Type B pancreatic cell (in vitro differentiated cells): ENCODE results near the gene COPZ2. TPM values are rescaled to one million over a fixed set of nuclear protein-coding genes. Genes with fewer than 3 reads are reported as not detected.

ENCODE experiments used
- DNase-seq: peaks from one replicate; pipeline ENCODE4 v3.0.0; 2021; ENCODE audit warnings: mixed read lengths; ENCODE audit not compliant: unreplicated experiment; ENCODE audit errors: extremely low spot score
- H3K27ac Mint-ChIP-seq: 2 replicates; pipeline ENCODE4 v1.8.0; 2021; ENCODE audit warnings: mild to moderate bottlenecking, mixed read lengths
- H3K27me3 Mint-ChIP-seq: 2 replicates; pipeline ENCODE4 v1.8.0; 2021; ENCODE audit warnings: mixed read lengths
- H3K36me3 Mint-ChIP-seq: 2 replicates; pipeline ENCODE4 v1.8.0; 2021; ENCODE audit warnings: mixed read lengths
- H3K4me1 Mint-ChIP-seq: one replicate; pipeline ENCODE4 v1.8.0; 2021; ENCODE audit warnings: mixed read lengths; ENCODE audit not compliant: unreplicated experiment
- H3K4me3 Mint-ChIP-seq: 2 replicates; pipeline ENCODE4 v1.8.0; 2021; ENCODE audit warnings: mild to moderate bottlenecking, mixed read lengths
- H3K9me3 Mint-ChIP-seq: 2 replicates; pipeline ENCODE4 v1.8.0; 2021; ENCODE audit warnings: mixed read lengths
- total RNA-seq: library from RNA; stranded (reverse); gene quantifications from 2 replicates; pipeline ENCODE4 v1.2.1, GENCODE V29; 2021; ENCODE audit warnings: low replicate concordance
- TF ChIP-seq, protein P1 (sequence below): fragments of 200-600 bp; sonication (generic); conservative IDR thresholded peaks from 2 replicates; pipeline ENCODE4 v1.5.0; 2021; ENCODE audit warnings: antibody characterized with exemption, mild to moderate bottlenecking

Gene COPZ2
- total RNA-seq, 1 donor from 2014 or later, result 5.7 TPM

DNA sequence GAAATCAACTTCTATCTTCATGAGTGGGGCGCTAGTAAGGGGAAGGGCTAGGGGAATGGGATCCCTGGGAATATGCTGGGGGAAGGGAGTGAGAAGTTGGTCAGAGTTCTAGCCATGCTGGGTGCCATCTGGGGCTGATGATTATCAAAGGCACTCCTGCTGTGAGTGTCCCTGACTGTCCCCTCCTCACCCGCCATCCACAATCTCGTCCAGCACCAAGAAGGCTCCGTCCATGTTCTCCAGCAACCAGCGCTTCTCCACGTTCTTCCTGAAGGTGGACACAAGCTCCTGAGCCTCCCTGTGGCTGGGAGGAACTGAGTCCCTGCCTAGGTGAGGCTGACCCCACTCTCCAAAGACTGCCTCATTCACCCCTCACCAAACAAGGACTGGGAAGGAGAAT lies 5.6 kb downstream of the COPZ2 start:
- Mint-ChIP-seq H3K27ac (no peak overlapping the region), H3K36me3 (no peaks in the 10 kb centered on the region), H3K4me3 (no peak overlapping the region), H3K9me3 (no peaks in the 10 kb centered on the region), H3K27me3 (peaks cover 51% of the 10 kb centered on the region), H3K4me1 (no peaks in the 10 kb centered on the region)
- DNase-seq, result no peak
- TF ChIP-seq, protein P1, sequence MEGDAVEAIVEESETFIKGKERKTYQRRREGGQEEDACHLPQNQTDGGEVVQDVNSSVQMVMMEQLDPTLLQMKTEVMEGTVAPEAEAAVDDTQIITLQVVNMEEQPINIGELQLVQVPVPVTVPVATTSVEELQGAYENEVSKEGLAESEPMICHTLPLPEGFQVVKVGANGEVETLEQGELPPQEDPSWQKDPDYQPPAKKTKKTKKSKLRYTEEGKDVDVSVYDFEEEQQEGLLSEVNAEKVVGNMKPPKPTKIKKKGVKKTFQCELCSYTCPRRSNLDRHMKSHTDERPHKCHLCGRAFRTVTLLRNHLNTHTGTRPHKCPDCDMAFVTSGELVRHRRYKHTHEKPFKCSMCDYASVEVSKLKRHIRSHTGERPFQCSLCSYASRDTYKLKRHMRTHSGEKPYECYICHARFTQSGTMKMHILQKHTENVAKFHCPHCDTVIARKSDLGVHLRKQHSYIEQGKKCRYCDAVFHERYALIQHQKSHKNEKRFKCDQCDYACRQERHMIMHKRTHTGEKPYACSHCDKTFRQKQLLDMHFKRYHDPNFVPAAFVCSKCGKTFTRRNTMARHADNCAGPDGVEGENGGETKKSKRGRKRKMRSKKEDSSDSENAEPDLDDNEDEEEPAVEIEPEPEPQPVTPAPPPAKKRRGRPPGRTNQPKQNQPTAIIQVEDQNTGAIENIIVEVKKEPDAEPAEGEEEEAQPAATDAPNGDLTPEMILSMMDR, result no peak

DNA sequence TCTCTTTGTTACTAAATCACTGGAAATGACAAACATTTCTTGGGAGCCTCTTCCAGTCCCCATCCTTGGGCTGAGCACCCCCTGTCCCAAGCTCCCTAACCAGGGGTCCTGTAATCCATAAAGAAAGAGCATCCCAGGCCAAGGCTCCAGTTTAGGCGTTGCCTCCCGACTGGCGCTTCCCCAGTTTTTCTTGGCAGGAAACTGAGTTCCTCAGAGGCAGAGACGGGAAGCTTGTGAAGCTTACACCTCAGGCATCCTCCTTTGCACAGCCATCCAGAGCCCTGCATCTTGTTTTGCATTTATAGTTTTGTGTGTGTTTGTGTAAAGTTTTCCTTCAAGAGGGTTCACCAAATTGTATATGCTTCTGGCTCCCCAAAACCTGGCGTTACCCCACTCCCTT lies 7.1 kb downstream of the COPZ2 start:
- Mint-ChIP-seq H3K4me1 (peaks cover 9% of the 10 kb centered on the region), H3K27me3 (peaks cover 39% of the 10 kb centered on the region), H3K27ac (no peak overlapping the region), H3K9me3 (no peaks in the 10 kb centered on the region), H3K4me3 (no peak overlapping the region), H3K36me3 (no peaks in the 10 kb centered on the region)
- TF ChIP-seq, protein P1, result no peak
- no peak for DNase-seq

- Mint-ChIP-seq H3K36me3 (no peaks in the 10 kb centered on the region), H3K4me3 (no peak overlapping the region), H3K27ac (no peak overlapping the region), H3K27me3 (peaks cover 43% of the 10 kb centered on the region), H3K4me1 (peaks cover 16% of the 10 kb centered on the region), H3K9me3 (no peaks in the 10 kb centered on the region)
- DNase-seq, result no peak
- TF ChIP-seq, protein P1, result no peak
Observed at GRCh38 chr17:48028736-48029135, 8.9 kb downstream of the COPZ2 start.

DNA sequence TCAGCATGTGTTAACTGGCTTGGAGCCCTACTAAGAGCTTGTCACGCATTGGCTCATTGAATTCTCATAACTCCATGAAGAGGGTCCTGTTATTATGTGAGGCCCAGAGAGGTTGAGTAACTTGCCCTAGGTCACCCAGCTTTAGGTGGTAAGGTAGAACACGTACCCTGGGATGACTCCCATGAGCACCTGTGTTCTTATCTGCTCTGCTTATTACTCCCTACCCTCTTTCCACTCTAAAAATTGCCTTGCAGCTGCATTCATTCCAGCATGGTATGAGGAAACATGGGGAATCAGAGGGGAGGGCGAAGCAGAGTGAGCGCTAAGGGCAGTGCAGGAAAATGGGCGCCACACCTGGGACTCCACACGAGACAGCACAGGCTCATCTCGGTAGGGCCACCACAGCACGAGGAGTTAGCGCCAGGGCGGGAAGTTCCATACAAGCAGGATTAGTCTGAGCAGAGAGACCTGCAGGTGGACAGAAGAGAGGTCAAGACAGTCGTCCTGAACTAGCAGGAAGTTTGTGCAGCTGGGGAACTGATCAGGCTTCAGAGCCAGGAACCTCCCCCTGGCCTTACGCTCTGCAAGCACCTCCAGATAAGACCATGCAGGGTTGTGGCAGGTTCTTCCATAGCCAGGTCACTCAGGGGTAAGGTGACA lies 10.1 kb downstream of the COPZ2 start:
- Mint-ChIP-seq H3K4me1 (peaks cover 21% of the 10 kb centered on the region), H3K4me3 (no peak overlapping the region), H3K9me3 (no peaks in the 10 kb centered on the region), H3K27me3 (peaks cover 39% of the 10 kb centered on the region), H3K36me3 (no peaks in the 10 kb centered on the region), H3K27ac (no peak overlapping the region)
- DNase-seq, result no peak
- TF ChIP-seq, protein P1, result no peak

GRCh38 chr17:48026502-48027321 lies 10.9 kb downstream of the COPZ2 start:
- Mint-ChIP-seq H3K36me3 (no peaks in the 10 kb centered on the region), H3K4me1 (peaks cover 21% of the 10 kb centered on the region), H3K27ac (peak overlapping the region; percentile 97), H3K4me3 (peak overlapping the region; percentile 59), H3K27me3 (peaks cover 39% of the 10 kb centered on the region), H3K9me3 (no peaks in the 10 kb centered on the region)
- DNase-seq, result peak; percentile 90
- TF ChIP-seq, protein P1, result peak; percentile 96
